ENCODE data around the gene RPA4.
"Not testable (repeated sequence)": the region's sequence is repeated elsewhere in the genome, so short reads cannot be mapped to it uniquely, and the experiment has no call there.

RPA4 gene

GRCh38 chrX:96843566-96843965 is 40.1 kb upstream of the RPA4 start:
- H3K4me3 ChIP-seq (ENCODE audit: low read length) = no peak overlapping the region
- DNase-seq (ENCODE audit: low read depth) = no peak
- TF ChIP-seq CTCF (conservative IDR thresholded peaks at IDR 0.05; ENCODE audit: low read depth, low read length) = peak; percentile 43

GRCh38 chrX:96846841-96847240 is 36.9 kb upstream of the RPA4 start:
- H3K4me3 ChIP-seq (ENCODE audit: low read length) = no peak overlapping the region
- DNase-seq (ENCODE audit: low read depth) = no peak
- no peak for TF ChIP-seq CTCF (conservative IDR thresholded peaks at IDR 0.05; ENCODE audit: low read depth, low read length)

GRCh38 chrX:96859422-96859821 is 24.3 kb upstream of the RPA4 start:
- not testable (repeated sequence) for DNase-seq (ENCODE audit: low read depth); H3K4me3 ChIP-seq (ENCODE audit: low read length)

GRCh38 chrX:96861218-96861617 is 22.5 kb upstream of the RPA4 start:
- TF ChIP-seq CTCF (conservative IDR thresholded peaks at IDR 0.05; ENCODE audit: low read depth, low read length) = no peak
- no peak overlapping the region for H3K4me3 ChIP-seq (ENCODE audit: low read length)
- no peak for DNase-seq (ENCODE audit: low read depth)

GRCh38 chrX:96861661-96862060 is 22.0 kb upstream of the RPA4 start:
- DNase-seq (ENCODE audit: low read depth) = no peak
- no peak for TF ChIP-seq CTCF (conservative IDR thresholded peaks at IDR 0.05; ENCODE audit: low read depth, low read length)
- no peak overlapping the region for H3K4me3 ChIP-seq (ENCODE audit: low read length)

GRCh38 chrX:96884027-96884426 is 319 bp downstream of the RPA4 start:
- no peak for DNase-seq (ENCODE audit: low read depth)
- TF ChIP-seq CTCF (conservative IDR thresholded peaks at IDR 0.05; ENCODE audit: low read depth, low read length) = no peak
- H3K4me3 ChIP-seq (ENCODE audit: low read length) = no peak overlapping the region

- no peak overlapping the region for H3K4me3 ChIP-seq (ENCODE audit: low read length)
- no peak for TF ChIP-seq CTCF (conservative IDR thresholded peaks at IDR 0.05; ENCODE audit: low read depth, low read length)
- peak; percentile 12 for DNase-seq (ENCODE audit: low read depth)
Observed at GRCh38 chrX:96889726-96890125, 6.0 kb downstream of the RPA4 start.

- no peak for TF ChIP-seq CTCF (conservative IDR thresholded peaks at IDR 0.05; ENCODE audit: low read depth, low read length)
- no peak overlapping the region for H3K4me3 ChIP-seq (ENCODE audit: low read length)
- DNase-seq (ENCODE audit: low read depth) = peak; percentile 6
Observed at GRCh38 chrX:96906741-96907140, 23.0 kb downstream of the RPA4 start.

Measured in retinal pigment epithelial cell (primary cell).